PC-3 (cell line): ENCODE results near the gene C3orf52. TPM values are rescaled to one million over a fixed set of nuclear protein-coding genes. Genes with fewer than 3 reads are reported as not detected.

ENCODE experiments used
- ATAC-seq: fragments of 200-7000 bp; cut with Tn5 transposase; 2 replicates; pipeline ENCODE4 v1.9.1; 2020; ENCODE audit warnings: mild to moderate bottlenecking, moderate library complexity
- BruUV-seq: library from RNA; stranded (reverse); fragments of 400-500 nt; replicated peaks from 2 replicates; lab custom pipeline; 2021; lab: Mats Ljungman, UMichigan
- CTCF ChIA-PET: fragments of 300-600 bp; sonication (Branson Sonifier 250); formaldehyde crosslinking; loops from one replicate; lab custom pipeline; 2022; ENCODE audit warnings: antibody characterized with exemption; lab: Charles Lee
- POLR2A ChIA-PET: fragments of 300-600 bp; sonication (Branson Sonifier 250); formaldehyde crosslinking; loops from one replicate; lab custom pipeline; 2022; ENCODE audit warnings: antibody characterized with exemption; ENCODE audit not compliant: unreplicated experiment; lab: Charles Lee
- DNase-seq: peaks from one replicate; pipeline ENCODE4 v3.0.0-alpha.2; 2015
- H2AFZ ChIP-seq: fragments of 300-600 bp; sonication (generic); 2 replicates; pipeline ENCODE4 v1.6.0; 2016; ENCODE audit warnings: antibody characterized with exemption, low read length
- H3F3A ChIP-seq: fragments of 300-600 bp; sonication (generic); one replicate; pipeline ENCODE4 v1.6.0; 2017; ENCODE audit warnings: antibody characterized with exemption, low read length, control low read depth, mild to moderate bottlenecking; ENCODE audit not compliant: unreplicated experiment
- H3K27ac ChIP-seq: fragments of 300-600 bp; sonication (generic); 2 replicates; pipeline ENCODE4 v1.5.1; 2016; ENCODE audit warnings: mild to moderate bottlenecking, low read length
- H3K27me3 ChIP-seq: fragments of 300-600 bp; sonication (generic); 2 replicates; pipeline ENCODE4 v1.6.1; 2016; ENCODE audit warnings: low read length, mixed read lengths
- H3K36me3 ChIP-seq: fragments of 300-600 bp; sonication (generic); 2 replicates; pipeline ENCODE4 v1.6.1; 2016; ENCODE audit warnings: low read depth, mixed run types, low read length, mixed read lengths
- H3K4me1 ChIP-seq: fragments of 300-600 bp; sonication (generic); 2 replicates; pipeline ENCODE4 v1.5.1; 2016; ENCODE audit warnings: low read length; ENCODE audit not compliant: insufficient read depth
- H3K4me2 ChIP-seq: fragments of 300-600 bp; sonication (generic); 2 replicates; pipeline ENCODE4 v1.6.0; 2016; ENCODE audit warnings: low read length
- H3K4me3 ChIP-seq: fragments of 300-600 bp; sonication (generic); 2 replicates; pipeline ENCODE4 v1.5.1; 2016; ENCODE audit warnings: mild to moderate bottlenecking, low read length, mixed read lengths
- H3K79me2 ChIP-seq: fragments of 300-600 bp; sonication (generic); 2 replicates; pipeline ENCODE4 v1.6.1; 2017; ENCODE audit warnings: low read length, mixed read lengths
- H3K9ac ChIP-seq: fragments of 300-600 bp; sonication (generic); 2 replicates; pipeline ENCODE4 v1.6.0; 2016; ENCODE audit warnings: mild to moderate bottlenecking, low read length
- H3K9me2 ChIP-seq: fragments of 300-600 bp; sonication (generic); replicated peaks from 2 replicates; pipeline ENCODE4 v1.6.1; 2016; ENCODE audit warnings: mixed run types, low read length, mixed read lengths
- H3K9me3 ChIP-seq: fragments of 300-600 bp; sonication (generic); 2 replicates; pipeline ENCODE4 v1.6.1; 2016; ENCODE audit warnings: low read length, mixed read lengths
- H4K20me1 ChIP-seq: fragments of 300-600 bp; sonication (generic); 2 replicates; pipeline ENCODE4 v1.6.1; 2016; ENCODE audit warnings: low read length, mixed read lengths
- EZH2 ChIP-seq: fragments of 300-600 bp; sonication (generic); IDR thresholded peaks from one replicate; pipeline ENCODE4 v1.6.1; 2017; ENCODE audit warnings: antibody characterized with exemption, mild to moderate bottlenecking, low read length; ENCODE audit not compliant: unreplicated experiment
- EZH2phosphoT487 ChIP-seq: fragments of 300-600 bp; sonication (generic); IDR thresholded peaks from 2 replicates; pipeline ENCODE4 v1.6.1; 2018; ENCODE audit warnings: mild to moderate bottlenecking, antibody characterized with exemption, low read length, borderline replicate concordance
- intact Hi-C: fragments of 100-400 bp; cut with micrococcal nuclease; formaldehyde crosslinking; loops from 2 replicates; pipeline ENCODE4 v1.9.0; 2023
- total RNA-seq: library from RNA; depleted of rRNA; stranded (reverse); fragments of >200 nt; gene quantifications from 2 replicates; pipeline ENCODE4 v1.2.3, GENCODE V29; 2014
- TF ChIP-seq, protein P1 (sequence below): fragments of 300-600 bp; sonication (generic); conservative IDR thresholded peaks from 2 replicates; pipeline ENCODE4 v1.5.1; 2017; ENCODE audit warnings: antibody characterized with exemption, low read depth, mild to moderate bottlenecking, low read length

C3orf52 gene
- total RNA-seq, 1 experiment from 2014 or later: 16.7 TPM

DNA sequence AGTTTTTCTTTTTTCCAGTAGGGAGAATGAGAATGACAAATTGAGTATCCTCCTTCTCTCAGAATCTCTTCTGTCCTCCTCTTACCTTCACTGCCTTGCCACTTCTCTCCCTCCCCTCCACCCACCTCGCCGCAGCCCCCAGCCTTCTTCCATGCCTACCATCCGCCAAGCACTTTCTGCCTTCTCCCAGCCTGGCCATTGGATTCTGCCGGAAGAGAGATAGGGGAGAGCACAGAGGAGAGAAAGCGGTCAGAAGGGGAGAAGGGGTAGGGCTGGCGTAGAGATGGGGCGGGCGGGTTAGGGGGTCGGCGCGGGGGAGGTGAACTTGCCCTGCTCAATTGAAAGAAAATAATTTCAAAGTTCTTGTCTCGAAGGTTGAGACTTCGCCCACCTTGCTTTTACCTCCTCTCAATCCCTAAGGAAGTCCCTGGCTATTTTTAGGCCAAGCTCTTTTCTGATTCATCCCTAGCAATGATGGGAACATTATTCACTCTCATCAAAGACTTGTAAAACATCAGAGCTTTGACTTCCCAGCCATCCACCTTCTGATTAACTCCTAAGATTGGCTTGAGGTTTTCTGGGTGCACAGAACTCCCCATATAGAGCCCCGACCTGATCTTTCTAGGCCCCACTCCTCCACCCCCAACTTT lies 811 bp downstream of the C3orf52 start:
- H3F3A ChIP-seq: no peaks in the 10 kb centered on the region
- peak overlapping the region; percentile 97 for H2AFZ ChIP-seq
- no TSS peak for BruUV-seq
- H3K4me3 ChIP-seq: peak overlapping the region; percentile 94
- no peaks in the 10 kb centered on the region for H3K36me3 ChIP-seq
- TF ChIP-seq, protein P1, sequence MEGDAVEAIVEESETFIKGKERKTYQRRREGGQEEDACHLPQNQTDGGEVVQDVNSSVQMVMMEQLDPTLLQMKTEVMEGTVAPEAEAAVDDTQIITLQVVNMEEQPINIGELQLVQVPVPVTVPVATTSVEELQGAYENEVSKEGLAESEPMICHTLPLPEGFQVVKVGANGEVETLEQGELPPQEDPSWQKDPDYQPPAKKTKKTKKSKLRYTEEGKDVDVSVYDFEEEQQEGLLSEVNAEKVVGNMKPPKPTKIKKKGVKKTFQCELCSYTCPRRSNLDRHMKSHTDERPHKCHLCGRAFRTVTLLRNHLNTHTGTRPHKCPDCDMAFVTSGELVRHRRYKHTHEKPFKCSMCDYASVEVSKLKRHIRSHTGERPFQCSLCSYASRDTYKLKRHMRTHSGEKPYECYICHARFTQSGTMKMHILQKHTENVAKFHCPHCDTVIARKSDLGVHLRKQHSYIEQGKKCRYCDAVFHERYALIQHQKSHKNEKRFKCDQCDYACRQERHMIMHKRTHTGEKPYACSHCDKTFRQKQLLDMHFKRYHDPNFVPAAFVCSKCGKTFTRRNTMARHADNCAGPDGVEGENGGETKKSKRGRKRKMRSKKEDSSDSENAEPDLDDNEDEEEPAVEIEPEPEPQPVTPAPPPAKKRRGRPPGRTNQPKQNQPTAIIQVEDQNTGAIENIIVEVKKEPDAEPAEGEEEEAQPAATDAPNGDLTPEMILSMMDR: no peak
- TF ChIP-seq EZH2: no peak
- TF ChIP-seq EZH2phosphoT487: no peak
- peaks cover 39% of the 10 kb centered on the region for H4K20me1 ChIP-seq
- H3K9ac ChIP-seq: peak overlapping the region; percentile 96
- CTCF ChIA-PET: interaction anchor here (0.6 to 1.3 kb wide), 4 partner anchors 10 to 98 kb away, joined by 3 to 6 read pairs (median 4); no protein-coding TSS in a partner anchor
- intact Hi-C loops: loop anchor here (1.0 to 5.0 kb wide), 3 partner anchors 12 to 100 kb away; no protein-coding TSS in a partner anchor
- peak overlapping the region; percentile 88 for H3K4me2 ChIP-seq
- H3K27me3 ChIP-seq: no peaks in the 10 kb centered on the region
- ATAC-seq (peak; percentile 45), DNase-seq (peak; percentile 82)
- H3K9me3 ChIP-seq: no peaks in the 10 kb centered on the region
- peaks cover 53% of the 10 kb centered on the region for H3K79me2 ChIP-seq
- POLR2A ChIA-PET: interaction anchor here (0.7 to 1.0 kb wide), 3 partner anchors 10 to 25 kb away, joined by 3 to 6 read pairs (median 5); no protein-coding TSS in a partner anchor
- H3K9me2 ChIP-seq: no peaks in the 10 kb centered on the region
- H3K27ac ChIP-seq: peak overlapping the region; percentile 93
- peaks cover 47% of the 10 kb centered on the region for H3K4me1 ChIP-seq

DNA sequence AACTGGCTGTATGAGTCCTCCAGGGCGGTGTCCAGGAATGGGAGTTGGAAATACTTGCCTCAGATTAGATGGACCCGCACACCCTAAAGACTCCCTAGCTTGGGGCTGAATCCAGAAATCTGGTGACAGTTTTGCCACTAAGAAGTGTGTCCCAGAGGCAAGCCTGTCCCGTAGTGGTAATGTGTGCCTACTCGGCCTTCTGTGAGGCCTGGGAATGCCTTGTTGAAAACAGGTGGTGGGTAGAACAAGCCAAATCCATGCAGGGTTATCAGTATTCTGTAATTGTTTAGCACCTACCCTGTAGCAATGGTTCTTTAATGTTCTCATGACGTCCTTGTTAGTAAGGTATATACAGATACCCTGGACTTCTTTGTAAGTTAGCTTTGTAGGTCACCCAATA lies 1.6 kb downstream of the C3orf52 start:
- Histone ChIP-seq H3K9ac (peak overlapping the region; percentile 96), H2AFZ (no peak overlapping the region), H3K9me3 (no peaks in the 10 kb centered on the region), H3K4me3 (peak overlapping the region; percentile 94), H3K9me2 (no peaks in the 10 kb centered on the region), H4K20me1 (peaks cover 39% of the 10 kb centered on the region), H3K4me1 (peaks cover 47% of the 10 kb centered on the region), H3K36me3 (no peaks in the 10 kb centered on the region), H3K4me2 (peak overlapping the region; percentile 88), H3K79me2 (peaks cover 60% of the 10 kb centered on the region), H3K27ac (peak overlapping the region; percentile 93), H3K27me3 (no peaks in the 10 kb centered on the region), H3F3A (no peaks in the 10 kb centered on the region)
- CTCF ChIA-PET: interaction anchor here (0.6 to 1.3 kb wide), 2 partner anchors 10 to 74 kb away, joined by 4 to 6 read pairs; no protein-coding TSS in a partner anchor
- TF ChIP-seq EZH2phosphoT487 (no peak), EZH2 (no peak)
- TF ChIP-seq, protein P1: no peak
- DNase-seq (no peak), ATAC-seq (no peak)
- intact Hi-C loops: loop anchor here (2.0 to 5.0 kb wide), 2 partner anchors 41 to 100 kb away; no protein-coding TSS in a partner anchor
- POLR2A ChIA-PET: interaction anchor here (0.7 to 1.0 kb wide), 2 partner anchors 13 to 24 kb away, joined by 3 to 5 read pairs; no protein-coding TSS in a partner anchor
- BruUV-seq: no TSS peak

DNA sequence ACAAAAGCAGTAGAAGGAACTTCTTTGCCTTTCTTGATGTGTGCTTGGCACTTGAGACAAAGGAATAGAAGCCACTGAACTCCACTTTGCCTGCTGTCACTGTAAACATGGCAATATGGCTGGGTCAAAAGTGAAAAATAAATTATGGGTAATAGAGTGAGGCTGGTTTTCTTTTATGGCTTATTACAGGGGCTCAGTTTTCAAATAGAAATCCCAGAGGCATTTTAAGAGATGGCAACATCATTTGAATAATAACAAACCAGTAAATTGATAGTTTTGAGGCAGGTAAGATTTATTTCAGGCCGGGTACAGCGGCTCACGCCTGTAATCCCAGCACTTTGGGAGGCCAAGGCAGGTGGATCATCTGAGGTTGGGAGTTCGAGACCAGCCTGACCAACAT lies 2.8 kb downstream of the C3orf52 start:
- Histone ChIP-seq H3K4me1 (peaks cover 47% of the 10 kb centered on the region), H3K36me3 (no peaks in the 10 kb centered on the region), H3K9me2 (no peaks in the 10 kb centered on the region), H3K9ac (no peak overlapping the region), H2AFZ (no peak overlapping the region), H3K27ac (no peak overlapping the region), H3K4me3 (no peak overlapping the region), H3K4me2 (no peak overlapping the region; the same call in 1 of the 2 replicates), H3K27me3 (no peaks in the 10 kb centered on the region), H3K9me3 (no peaks in the 10 kb centered on the region), H3K79me2 (peaks cover 68% of the 10 kb centered on the region), H3F3A (no peaks in the 10 kb centered on the region), H4K20me1 (peaks cover 39% of the 10 kb centered on the region)
- intact Hi-C loops: loop anchor here (5.0 kb wide), 1 partner anchor 102 kb away; no protein-coding TSS in a partner anchor
- ATAC-seq (no peak), DNase-seq (no peak)
- ChIA-PET CTCF (no interaction called here), POLR2A (no interaction called here)
- TF ChIP-seq, protein P1: no peak
- TF ChIP-seq EZH2phosphoT487: no peak
- TF ChIP-seq EZH2: no peak
- no TSS peak for BruUV-seq
